Glomerular visceral epithelial cell (primary cell): ENCODE data around the gene USO1.

Experiments
- DNase-seq: peaks from one replicate; pipeline ENCODE4 v3.0.0-alpha.2; 2016; ENCODE audit errors: extremely low spot score

The USO1 gene

GRCh38 chr4:75841641-75842520, 117.5 kb downstream of the USO1 start:
- no peak for DNase-seq

- DNase-seq, result no peak
Observed at GRCh38 chr4:75843596-75843995, 119.2 kb downstream of the USO1 start.

GRCh38 chr4:75844151-75844662, 119.8 kb downstream of the USO1 start:
- DNase-seq, result peak; percentile 66

GRCh38 chr4:75845992-75846391, 121.6 kb downstream of the USO1 start:
- DNase-seq, result no peak

- DNase-seq, result peak; percentile 87
Observed at GRCh38 chr4:75848171-75848760, 123.9 kb downstream of the USO1 start.

GRCh38 chr4:75848891-75849290, 124.5 kb downstream of the USO1 start:
- DNase-seq, result peak; percentile 15

GRCh38 chr4:75849461-75849860, 125.1 kb downstream of the USO1 start:
- no peak for DNase-seq

GRCh38 chr4:75858721-75859120, 134.3 kb downstream of the USO1 start:
- no peak for DNase-seq

- DNase-seq, result no peak
Observed at GRCh38 chr4:75860606-75861005, 136.2 kb downstream of the USO1 start.
